H1 (cell line): ENCODE data around the gene TMEM117. TPM values are rescaled to one million over a fixed set of nuclear protein-coding genes. Genes with fewer than 3 reads are reported as not detected.

ENCODE experiments used
- CTCF ChIA-PET: fragments of 300-600 bp; sonication (Branson Sonifier 250); formaldehyde crosslinking; loops from one replicate; lab custom pipeline; 2021; ENCODE audit not compliant: partially characterized antibody; lab: Charles Lee
- POLR2A ChIA-PET: fragments of 300-600 bp; sonication (Branson Sonifier 250); formaldehyde crosslinking; loops from one replicate; lab custom pipeline; 2021; ENCODE audit warnings: inconsistent platforms; ENCODE audit not compliant: partially characterized antibody; lab: Charles Lee
- DNase-seq, 2 experiments: peaks; one replicate each; pipeline versions ENCODE4 v3.0.0 to v3.0.0-alpha.2; 2010 to 2022; ENCODE audit warnings: low spot score in 2 of 2, low read depth in 1 of 2, mixed read lengths in 1 of 2
- FAIRE-seq: peaks from 2 replicates; lab custom pipeline; 2011; peaks lifted over from hg19 to GRCh38; lab: Jason Lieb, UNC
- H2AFZ ChIP-seq: 2 replicates; pipeline ENCODE4 v1.8.1; 2012; ENCODE audit warnings: low read length, inconsistent platforms
- H2AK5ac ChIP-seq: 2 replicates; pipeline ENCODE4 v1.6.1; 2013; ENCODE audit warnings: low read depth, low read length
- H2BK120ac ChIP-seq: replicated peaks from 2 replicates; pipeline ENCODE3; 2013; ENCODE audit warnings: low read depth, low read length, inconsistent platforms
- H2BK12ac ChIP-seq: 2 replicates; pipeline ENCODE4 v1.6.1; 2013; ENCODE audit warnings: low read depth, low read length
- H2BK15ac ChIP-seq: 2 replicates; pipeline ENCODE4 v1.6.1; 2013; ENCODE audit warnings: low read length
- H2BK20ac ChIP-seq: 2 replicates; pipeline ENCODE4 v1.6.1; 2013; ENCODE audit warnings: low read length
- H2BK5ac ChIP-seq: 2 replicates; pipeline ENCODE4 v1.6.1; 2013; ENCODE audit warnings: low read depth, low read length
- H3K14ac ChIP-seq: 2 replicates; pipeline ENCODE4 v1.6.1; 2013; ENCODE audit warnings: inconsistent platforms; ENCODE audit not compliant: insufficient read length
- H3K18ac ChIP-seq: 2 replicates; pipeline ENCODE4 v1.6.1; 2013; ENCODE audit warnings: low read length; ENCODE audit errors: extremely low read depth
- H3K23ac ChIP-seq: 2 replicates; pipeline ENCODE4 v1.6.1; 2013; ENCODE audit warnings: inconsistent platforms; ENCODE audit not compliant: insufficient read length
- H3K23me2 ChIP-seq: 2 replicates; pipeline ENCODE4 v1.6.1; 2013; ENCODE audit warnings: low read depth, low read length
- H3K27ac ChIP-seq: 2 replicates; pipeline ENCODE4 v1.6.1; 2011; ENCODE audit warnings: low read depth, low read length, inconsistent platforms
- H3K27me3 ChIP-seq, 4 experiments: replicated peaks in 1 of 4; 1 replicate in 1 of 4; 2 replicates in 3 of 4; pipeline versions ENCODE4 v1.6.1 to v1.8.1; 2011 to 2013; ENCODE audit warnings: low read length in 3 of 4, mild to moderate bottlenecking in 3 of 4, inconsistent platforms in 2 of 4, mixed read lengths in 2 of 4, moderate library complexity in 1 of 4; ENCODE audit not compliant: control insufficient read depth in 3 of 4, insufficient read depth in 3 of 4; ENCODE audit errors: extremely low read depth in 1 of 4
- H3K36me3 ChIP-seq, 4 experiments: 2 replicates each; pipeline versions ENCODE4 v1.6.1 to v1.8.1; 2011 to 2013; ENCODE audit warnings: mild to moderate bottlenecking in 4 of 4, low read length in 3 of 4, moderate library complexity in 2 of 4, control low read depth in 1 of 4, inconsistent platforms in 1 of 4; ENCODE audit not compliant: insufficient read depth in 4 of 4, control insufficient read depth in 2 of 4
- H3K4ac ChIP-seq: replicated peaks from 2 replicates; pipeline ENCODE3; 2013; ENCODE audit warnings: low read length, low read depth, mixed read lengths, inconsistent platforms; ENCODE audit not compliant: insufficient read length
- H3K4me1 ChIP-seq, 4 experiments: replicated peaks in 1 of 4; 1 replicate in 1 of 4; 2 replicates in 3 of 4; pipeline versions ENCODE4 v1.6.1 to v1.8.1; 2011 to 2013; ENCODE audit warnings: low read length in 3 of 4, inconsistent platforms in 2 of 4, mixed read lengths in 1 of 4; ENCODE audit not compliant: insufficient read depth in 4 of 4, control insufficient read depth in 3 of 4
- H3K4me2 ChIP-seq, 2 experiments: 2 replicates each; pipeline versions ENCODE4 v1.6.1 to v1.8.1; 2011 to 2013; ENCODE audit warnings: low read depth in 2 of 2, low read length in 2 of 2, control low read depth in 1 of 2, inconsistent platforms in 1 of 2, mild to moderate bottlenecking in 1 of 2; ENCODE audit not compliant: insufficient read depth in 1 of 2
- H3K4me3 ChIP-seq, 4 experiments: fragments of 200-600, 300-600 bp in 1 of 4; sonication (generic), shearing (Covaris generic), sonication (Bioruptor Twin) in 1 of 4; 2 replicates each; pipeline versions ENCODE4 v1.5.1 to v1.8.1; 2011 to 2016; ENCODE audit warnings: low read length in 4 of 4, low read depth in 3 of 4, control low read depth in 2 of 4, inconsistent platforms in 2 of 4, mild to moderate bottlenecking in 2 of 4, mixed read lengths in 1 of 4, moderate library complexity in 1 of 4; ENCODE audit not compliant: insufficient read depth in 2 of 4; ENCODE audit errors: extremely low read depth in 1 of 4
- H3K56ac ChIP-seq: replicated peaks from 2 replicates; pipeline ENCODE3; 2013; ENCODE audit warnings: low read depth, mild to moderate bottlenecking, mixed read lengths, low read length, inconsistent platforms; ENCODE audit not compliant: insufficient read length
- H3K79me1 ChIP-seq: 2 replicates; pipeline ENCODE4 v1.6.1; 2013; ENCODE audit warnings: low read depth, low read length, control low read depth
- H3K79me2 ChIP-seq, 2 experiments: 2 replicates each; pipeline versions ENCODE4 v1.6.1 to v1.8.1; 2012 to 2013; ENCODE audit warnings: low read length in 2 of 2, mild to moderate bottlenecking in 2 of 2, inconsistent platforms in 1 of 2; ENCODE audit not compliant: insufficient read depth in 2 of 2, control insufficient read depth in 1 of 2
- H3K9ac ChIP-seq, 4 experiments: replicated peaks in 1 of 4; 1 replicate in 1 of 4; 2 replicates in 3 of 4; pipeline versions ENCODE4 v1.6.1 to v1.8.1; 2011 to 2013; ENCODE audit warnings: low read depth in 3 of 4, low read length in 3 of 4, control low read depth in 2 of 4, mild to moderate bottlenecking in 2 of 4, moderate library complexity in 2 of 4, inconsistent platforms in 1 of 4; ENCODE audit errors: extremely low read depth in 1 of 4
- H3K9me3 ChIP-seq, 2 experiments: 2 replicates each; pipeline versions ENCODE4 v1.6.1 to v1.8.1; 2012 to 2013; ENCODE audit warnings: mild to moderate bottlenecking in 2 of 2, moderate library complexity in 2 of 2, control low read depth in 1 of 2, inconsistent platforms in 1 of 2, low read depth in 1 of 2, low read length in 1 of 2, mixed read lengths in 1 of 2; ENCODE audit not compliant: insufficient read depth in 2 of 2
- H4K20me1 ChIP-seq, 2 experiments: replicated peaks in 1 of 2; 2 replicates each; pipeline versions ENCODE3 to v1.8.1; 2011 to 2013; ENCODE audit warnings: inconsistent platforms in 2 of 2, low read length in 2 of 2, mild to moderate bottlenecking in 1 of 2; ENCODE audit not compliant: insufficient read depth in 2 of 2, control insufficient read depth in 1 of 2
- H4K5ac ChIP-seq: 2 replicates; pipeline ENCODE4 v1.6.1; 2013; ENCODE audit warnings: low read length, low read depth, mixed read lengths, inconsistent platforms; ENCODE audit not compliant: insufficient read length
- H4K8ac ChIP-seq: 2 replicates; pipeline ENCODE4 v1.8.0; 2013; ENCODE audit warnings: mild to moderate bottlenecking, moderate library complexity, low read length, inconsistent platforms; ENCODE audit not compliant: insufficient read depth; ENCODE audit errors: extremely low read depth
- H4K91ac ChIP-seq: replicated peaks from 2 replicates; pipeline ENCODE3; 2013; ENCODE audit warnings: low read length, mixed read lengths, inconsistent platforms; ENCODE audit not compliant: insufficient read length
- MAX ChIP-seq: IDR thresholded peaks from 2 replicates; pipeline ENCODE4 v1.6.1; 2012; ENCODE audit warnings: inconsistent platforms
- SUZ12 ChIP-seq: fragments of 200-600 bp; sonication (generic); IDR thresholded peaks from 2 replicates; pipeline ENCODE4 v1.6.1; 2012; ENCODE audit warnings: mild to moderate bottlenecking, inconsistent platforms, low read length, moderate library complexity, mixed read lengths
- WGBS, 2 experiments: shearing (Covaris generic) in 1 of 2; methylation state at CpG; one replicate each; pipeline versions ENCODE4 v1.1.6 to v1.1.7; 2013 to 2015; ENCODE audit warnings: low lambda C conversion rate in 2 of 2, mixed read lengths in 2 of 2, inconsistent platforms in 1 of 2, low coverage in 1 of 2, missing lambda C conversion rate in 1 of 2; ENCODE audit not compliant: insufficient replicate concordance in 2 of 2, insufficient coverage in 1 of 2, insufficient read length in 1 of 2; ENCODE audit errors: extremely low coverage in 1 of 2, missing lambda C conversion rate in 1 of 2; 5-methylcytosine and 5-hydroxymethylcytosine counted together
- polyA plus RNA-seq, 7 experiments: library from polyadenylated mRNA; depleted of rRNA in 3 of 7; stranded (reverse) in 5 of 7; unstranded in 2 of 7; fragments of >200 nt in 5 of 7; fragments of 200-250 nt in 2 of 7; gene quantifications; 1 replicate in 5 of 7; 2 replicates in 1 of 7; 4 replicates in 1 of 7; pipeline versions ENCODE4 v1.2.1 to v1.2.3, GENCODE V29; 2011 to 2013; ENCODE audit warnings: missing spikeins in 2 of 7, mixed read lengths in 2 of 7
- total RNA-seq: library from RNA; stranded (reverse); fragmentation: NEBNext Ultra II Directional; extraction: Animal tissue kit (Norgen Biotek cat#: 25700); gene quantifications from 2 replicates; pipeline ENCODE4 v1.2.1, GENCODE V29; 2021

Gene TMEM117
- total and polyA plus RNA-seq, 2 of the 8 experiments (the other 6 are each of a cell fraction or from before 2014, with no cell fraction given) = 0.80 to 1.4 TPM

GRCh38 chr12:43914391-43914790 lies 78.5 kb downstream of the TMEM117 start:
- Histone ChIP-seq H3K23ac (no peak overlapping the region), H4K91ac (no peak overlapping the region)
- no peak for FAIRE-seq
- TF ChIP-seq SUZ12 (no peak), MAX (no peak)
- TF ChIP-seq, all 59 proteins: peak for 0
- no peak overlapping the region; a peak in 1 of 4 replicates for H3K4me2 ChIP-seq
- ChIA-PET POLR2A (interaction anchor here (1.1 kb wide), 1 partner anchor 109 kb away, joined by 3 read pairs; the partner anchor contains the start of gene TWF1), CTCF (interaction anchor here (0.6 to 2.0 kb wide), 11 partner anchors 11 to 427 kb away, joined by 3 to 12 read pairs (median 3); no protein-coding TSS in a partner anchor)
- H3K14ac ChIP-seq = no peak overlapping the region
- H2AFZ ChIP-seq = no peak overlapping the region
- no peaks in the 10 kb centered on the region for H3K79me2 ChIP-seq
- H2BK15ac ChIP-seq = no peak overlapping the region
- H3K9ac ChIP-seq = no peak overlapping the region
- H3K18ac ChIP-seq = no peak overlapping the region
- H2AK5ac ChIP-seq = no peak overlapping the region
- H3K9me3 ChIP-seq = no peaks in the 10 kb centered on the region
- H2BK20ac ChIP-seq = no peak overlapping the region
- no peak overlapping the region for H4K5ac ChIP-seq
- no peak overlapping the region for H2BK12ac ChIP-seq
- H3K36me3 ChIP-seq = no peaks in the 10 kb centered on the region
- H3K4me3 ChIP-seq = no peak overlapping the region
- no peak overlapping the region for H3K27ac ChIP-seq
- H3K27me3 ChIP-seq = no peaks in the 10 kb centered on the region
- H3K4ac ChIP-seq = no peak overlapping the region
- H4K8ac ChIP-seq = no peak overlapping the region
- H2BK120ac ChIP-seq = no peak overlapping the region
- no peak for DNase-seq
- H4K20me1 ChIP-seq = no peaks in the 10 kb centered on the region
- no peaks in the 10 kb centered on the region for H3K79me1 ChIP-seq
- peaks cover 0 to 3% (median 0%) of the 10 kb centered on the region in 4 experiments; a peak in 2 of 7 replicates for H3K4me1 ChIP-seq
- no peaks in the 10 kb centered on the region for H3K23me2 ChIP-seq
- H3K56ac ChIP-seq = no peak overlapping the region
- WGBS, 2 experiments = 70% methylated on average over 4 of the region's 4 CpGs; no CpG with 5 or more reads in 1 of the 2 experiments
- no peak overlapping the region for H2BK5ac ChIP-seq
